Stomach (tissue), 9 donors: Measurements from ENCODE around the gene LAD1. TPM values are rescaled to one million over a fixed set of nuclear protein-coding genes. Genes with fewer than 3 reads are reported as not detected.

Experiments
- DNase-seq, 2 donors: peaks; one replicate each; pipeline versions ENCODE4 v3.0.0 to v3.0.0-alpha.2; 2013 to 2019
- H3K27ac ChIP-seq, 5 donors: fragments of 200-600 bp in 4 of 5; sonication (generic) in 4 of 5; one replicate each; pipeline ENCODE4 v1.5.1; 2013 to 2019; ENCODE audit warnings: mild to moderate bottlenecking in 1 of 5, moderate library complexity in 1 of 5
- H3K27me3 ChIP-seq, 3 donors: fragments of 200-600 bp; sonication (generic); one replicate each; pipeline ENCODE4 v1.5.1; 2017 to 2019; ENCODE audit warnings: mixed run types in 1 of 3
- H3K36me3 ChIP-seq, 4 donors: fragments of 200-600 bp; sonication (generic); 1 replicate in 3 of 4; 2 replicates in 1 of 4; pipeline ENCODE4 v1.5.1; 2016 to 2019
- H3K4me1 ChIP-seq, 4 donors: fragments of 200-600 bp; sonication (generic); one replicate each; pipeline ENCODE4 v1.5.1; 2016 to 2019
- H3K4me3 ChIP-seq, 4 donors: fragments of 200-600 bp; sonication (generic) in 3 of 4; one replicate each; pipeline ENCODE4 v1.5.1; 2016 to 2019; ENCODE audit warnings: mild to moderate bottlenecking in 1 of 4
- H3K9me3 ChIP-seq, 4 donors: fragments of 200-600 bp; sonication (generic); one replicate each; pipeline ENCODE4 v1.5.1; 2016 to 2019
- EP300 ChIP-seq: sonication (generic); formaldehyde crosslinking; IDR thresholded peaks from one replicate; pipeline ENCODE4 v1.6.1; 2017; ENCODE audit warnings: antibody characterized with exemption
- POLR2A ChIP-seq, 4 donors: fragments of 450-650 bp; IDR thresholded peaks; one replicate each; pipeline ENCODE4 v1.6.1; 2016; ENCODE audit warnings: antibody characterized with exemption in 4 of 4, control low read depth in 2 of 4, mild to moderate bottlenecking in 1 of 4, moderate library complexity in 1 of 4
- POLR2AphosphoS5 ChIP-seq, 3 donors: sonication (generic); formaldehyde crosslinking; IDR thresholded peaks; one replicate each; pipeline ENCODE4 v1.6.1; 2016; ENCODE audit warnings: antibody characterized with exemption in 3 of 3
- WGBS, 5 donors: extraction: QIAGEN DNeasy Blood & Tissue Kit in 3 of 5; methylation state at CpG; one replicate each; pipeline versions ENCODE4 v1.1.5 to v1.1.7; 2013 to 2018; 5-methylcytosine and 5-hydroxymethylcytosine counted together
- intact Hi-C: fragments of 100-400 bp; cut with DNase I; formaldehyde crosslinking; loops from one replicate; pipeline ENCODE4 v1.15.1; 2023; ENCODE audit warnings: low total_unique reads
- polyA plus RNA-seq, 3 donors: library from polyadenylated mRNA; stranded (reverse); fragments of 200-250 nt; gene quantifications; one replicate each; pipeline ENCODE4 v1.2.3, GENCODE V29; 2013
- total RNA-seq, 5 donors: library from RNA; depleted of rRNA; stranded (reverse); fragments of >200 nt; gene quantifications; one replicate each; pipeline versions ENCODE4 v1.1.0 to v1.2.3, GENCODE V29; 2014 to 2016
- TF ChIP-seq, protein P1 (sequence below), 7 experiments: fragments of 450-650 bp in 4 of 7; fragments of 200-600 bp in 3 of 7; sonication (generic) in 3 of 7; IDR thresholded peaks; one replicate each; pipeline ENCODE4 v1.5.1; 2016 to 2019; ENCODE audit warnings: antibody characterized with exemption in 7 of 7, control low read depth in 2 of 7, mild to moderate bottlenecking in 1 of 7
- donor health status: healthy with polysubstance abuse.
- donor health status: Bipolar disorder and iron deficiency.
- donor health status: healthy.

The LAD1 gene
- total and polyA plus RNA-seq, 8 donors = 23.7 to 151 (median 50.9) TPM

DNA sequence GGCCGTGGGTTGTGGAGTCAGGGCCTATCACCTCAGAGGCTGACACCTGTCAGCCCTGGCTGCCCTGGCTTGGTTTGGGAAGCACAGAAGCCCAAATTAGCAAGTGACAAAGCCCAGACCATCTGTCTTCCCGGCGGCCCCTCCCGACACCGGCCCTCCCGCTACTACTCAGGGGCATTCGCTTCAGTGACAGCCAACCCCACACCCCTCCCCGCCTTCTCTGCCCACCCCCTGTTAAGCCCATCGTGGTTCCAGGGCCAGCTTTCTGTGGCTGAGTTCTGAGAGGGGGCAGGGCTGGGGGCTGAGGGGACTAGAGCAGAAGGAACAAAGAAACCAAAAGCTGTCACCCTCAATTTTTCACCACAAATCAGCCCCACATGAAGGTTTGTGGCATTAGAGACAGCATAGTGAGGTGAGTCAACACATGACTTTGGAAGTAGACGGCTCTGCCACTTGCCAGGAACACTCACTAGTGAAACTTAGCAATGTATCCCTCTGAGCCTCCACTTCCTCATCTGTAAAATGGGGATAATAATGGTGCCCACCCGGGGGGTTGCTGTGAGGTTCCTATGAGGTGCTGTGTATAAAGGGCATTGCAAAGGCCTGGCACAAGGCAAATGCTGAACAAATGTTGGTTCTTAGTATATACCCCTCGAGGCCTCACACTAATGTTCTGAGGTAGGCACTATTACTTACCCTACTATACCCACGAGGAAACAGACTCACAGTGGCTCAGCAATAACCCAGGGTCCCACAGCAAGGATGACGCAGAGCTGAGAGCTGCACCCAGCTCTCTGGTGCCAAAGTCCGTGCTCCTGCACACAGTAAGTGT is 27.6 kb upstream of the LAD1 start:
- no peak overlapping the region for H3K4me3 ChIP-seq
- H3K36me3 ChIP-seq = no peaks in the 10 kb centered on the region
- H3K27me3 ChIP-seq = peaks cover 0 to 22% (median 0%) of the 10 kb centered on the region in 3 donors
- no peak for DNase-seq
- no peak for TF ChIP-seq POLR2AphosphoS5 (IDR thresholded peaks at IDR 0.05)
- TF ChIP-seq POLR2A (IDR thresholded peaks at IDR 0.05) = no peak
- TF ChIP-seq, protein P1, sequence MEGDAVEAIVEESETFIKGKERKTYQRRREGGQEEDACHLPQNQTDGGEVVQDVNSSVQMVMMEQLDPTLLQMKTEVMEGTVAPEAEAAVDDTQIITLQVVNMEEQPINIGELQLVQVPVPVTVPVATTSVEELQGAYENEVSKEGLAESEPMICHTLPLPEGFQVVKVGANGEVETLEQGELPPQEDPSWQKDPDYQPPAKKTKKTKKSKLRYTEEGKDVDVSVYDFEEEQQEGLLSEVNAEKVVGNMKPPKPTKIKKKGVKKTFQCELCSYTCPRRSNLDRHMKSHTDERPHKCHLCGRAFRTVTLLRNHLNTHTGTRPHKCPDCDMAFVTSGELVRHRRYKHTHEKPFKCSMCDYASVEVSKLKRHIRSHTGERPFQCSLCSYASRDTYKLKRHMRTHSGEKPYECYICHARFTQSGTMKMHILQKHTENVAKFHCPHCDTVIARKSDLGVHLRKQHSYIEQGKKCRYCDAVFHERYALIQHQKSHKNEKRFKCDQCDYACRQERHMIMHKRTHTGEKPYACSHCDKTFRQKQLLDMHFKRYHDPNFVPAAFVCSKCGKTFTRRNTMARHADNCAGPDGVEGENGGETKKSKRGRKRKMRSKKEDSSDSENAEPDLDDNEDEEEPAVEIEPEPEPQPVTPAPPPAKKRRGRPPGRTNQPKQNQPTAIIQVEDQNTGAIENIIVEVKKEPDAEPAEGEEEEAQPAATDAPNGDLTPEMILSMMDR (IDR thresholded peaks at IDR 0.05) = no peak
- TF ChIP-seq EP300 = no peak
- no peaks in the 10 kb centered on the region for H3K9me3 ChIP-seq
- intact Hi-C loops = no loop called here
- H3K27ac ChIP-seq = no peak overlapping the region
- 63 to 73% (median 71%) methylated on average over 14 to 15 of the region's 15 CpGs for WGBS, 5 donors
- no peaks in the 10 kb centered on the region for H3K4me1 ChIP-seq

DNA sequence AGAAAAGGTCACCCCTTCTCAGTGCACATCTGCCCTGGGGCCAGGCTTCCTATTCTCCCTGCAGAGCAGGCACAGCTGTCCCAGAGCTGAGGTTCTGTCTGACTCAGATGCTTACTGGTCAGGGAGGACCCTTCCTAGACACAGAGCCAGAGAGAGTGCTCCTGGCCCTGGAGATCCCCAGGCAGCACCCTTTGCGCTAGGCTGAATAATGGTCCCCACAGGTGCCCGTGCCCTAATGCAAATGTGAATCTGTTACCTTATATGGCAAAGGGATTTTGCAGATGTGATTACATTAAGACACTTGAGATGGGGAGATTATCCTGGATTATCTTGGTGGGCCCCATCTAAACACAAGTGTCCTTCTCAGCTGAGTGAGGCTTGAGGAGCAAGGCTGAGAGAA is 25.0 kb upstream of the LAD1 start:
- TF ChIP-seq POLR2A (IDR thresholded peaks at IDR 0.05) = no peak
- no peak for TF ChIP-seq POLR2AphosphoS5 (IDR thresholded peaks at IDR 0.05)
- TF ChIP-seq, protein P1 (IDR thresholded peaks at IDR 0.05) = no peak
- no peak for TF ChIP-seq EP300
- 87 to 96% (median 93%) methylated on average over 2 of the region's 2 CpGs for WGBS, 5 donors
- H3K4me3 ChIP-seq = no peak overlapping the region
- no peak overlapping the region for H3K27ac ChIP-seq
- peaks cover 0 to 10% (median 0%) of the 10 kb centered on the region in 3 donors for H3K27me3 ChIP-seq
- no peaks in the 10 kb centered on the region for H3K4me1 ChIP-seq
- no peak for DNase-seq
- intact Hi-C loops = no loop called here
- H3K9me3 ChIP-seq = no peaks in the 10 kb centered on the region
- H3K36me3 ChIP-seq = no peaks in the 10 kb centered on the region

DNA sequence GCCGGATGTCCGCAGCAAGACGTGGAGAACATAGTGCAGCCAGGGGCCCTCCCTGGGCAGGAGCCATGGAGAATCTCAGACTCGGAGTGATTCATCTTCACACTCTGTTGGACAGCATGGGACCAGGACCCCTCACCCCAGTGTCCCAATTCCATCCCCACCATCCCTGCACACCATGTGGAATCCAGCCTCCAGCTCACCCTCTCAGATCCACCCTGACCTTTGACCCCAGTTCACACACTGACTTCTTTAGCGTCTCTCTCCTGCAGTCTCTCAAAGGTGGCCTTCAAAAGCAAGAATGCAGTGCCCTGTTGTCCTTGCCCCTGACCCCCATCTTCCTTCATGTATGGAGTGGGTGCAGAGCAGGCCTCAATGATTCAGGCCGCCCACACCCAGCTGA is 24.5 kb upstream of the LAD1 start:
- no peaks in the 10 kb centered on the region for H3K9me3 ChIP-seq
- DNase-seq = no peak
- peaks cover 0 to 9% (median 0%) of the 10 kb centered on the region in 3 donors for H3K27me3 ChIP-seq
- 90 to 95% (median 92%) methylated on average over 6 of the region's 6 CpGs for WGBS, 5 donors
- no peak overlapping the region for H3K4me3 ChIP-seq
- no peaks in the 10 kb centered on the region for H3K36me3 ChIP-seq
- H3K4me1 ChIP-seq = no peaks in the 10 kb centered on the region
- intact Hi-C loops = no loop called here
- TF ChIP-seq POLR2AphosphoS5 (IDR thresholded peaks at IDR 0.05) (no peak), EP300 (no peak), POLR2A (IDR thresholded peaks at IDR 0.05) (no peak)
- TF ChIP-seq, protein P1 (IDR thresholded peaks at IDR 0.05) = no peak
- no peak overlapping the region for H3K27ac ChIP-seq

DNA sequence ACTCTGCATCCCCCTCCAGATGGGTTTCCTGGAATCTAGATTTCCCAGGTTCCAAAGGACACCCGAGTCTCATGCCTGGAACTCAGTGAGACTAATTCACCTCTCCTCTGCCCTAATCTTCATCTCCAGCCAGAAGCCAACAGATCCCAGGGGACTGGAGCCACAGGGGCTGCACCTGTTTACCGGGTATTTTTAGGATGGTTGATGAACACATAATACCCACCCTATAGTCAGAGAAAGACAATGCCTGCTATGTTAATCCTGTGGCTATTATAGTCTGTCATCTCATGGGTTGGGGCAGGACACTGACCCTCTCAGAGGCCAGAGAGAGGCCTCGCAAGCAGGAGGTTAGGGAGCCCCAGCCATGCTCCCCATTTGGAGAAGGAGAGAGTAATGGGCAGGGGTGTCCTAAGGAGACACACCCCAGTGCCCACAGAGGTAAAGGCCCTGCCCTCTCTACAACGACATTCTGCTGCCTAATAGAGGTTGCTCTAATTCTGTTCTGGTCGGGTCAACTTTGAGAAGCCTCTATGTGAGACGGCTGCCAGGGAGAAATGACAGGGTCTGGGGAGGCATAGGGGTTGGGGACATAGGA is 23.4 kb upstream of the LAD1 start:
- no peak for TF ChIP-seq POLR2AphosphoS5 (IDR thresholded peaks at IDR 0.05)
- TF ChIP-seq EP300 = no peak
- no peak for TF ChIP-seq POLR2A (IDR thresholded peaks at IDR 0.05)
- TF ChIP-seq, protein P1 (IDR thresholded peaks at IDR 0.05) = no peak
- Histone ChIP-seq H3K4me1 (no peaks in the 10 kb centered on the region), H3K27ac (no peak overlapping the region), H3K9me3 (no peaks in the 10 kb centered on the region), H3K36me3 (no peaks in the 10 kb centered on the region), H3K27me3 (peaks cover 0 to 5% (median 0%) of the 10 kb centered on the region in 3 donors), H3K4me3 (no peak overlapping the region)
- intact Hi-C loops = no loop called here
- 76 to 80% (median 78%) methylated on average over 6 of the region's 6 CpGs for WGBS, 5 donors
- DNase-seq = no peak
